Measurements from ENCODE around the gene SOX13. TPM values are rescaled to one million over a fixed set of nuclear protein-coding genes. Genes with fewer than 3 reads are reported as not detected.

SOX13 gene
- total and polyA plus RNA-seq, 2 of the 4 experiments (the other 2 are of a cell fraction) = 0.54 to 3.5 TPM

DNA sequence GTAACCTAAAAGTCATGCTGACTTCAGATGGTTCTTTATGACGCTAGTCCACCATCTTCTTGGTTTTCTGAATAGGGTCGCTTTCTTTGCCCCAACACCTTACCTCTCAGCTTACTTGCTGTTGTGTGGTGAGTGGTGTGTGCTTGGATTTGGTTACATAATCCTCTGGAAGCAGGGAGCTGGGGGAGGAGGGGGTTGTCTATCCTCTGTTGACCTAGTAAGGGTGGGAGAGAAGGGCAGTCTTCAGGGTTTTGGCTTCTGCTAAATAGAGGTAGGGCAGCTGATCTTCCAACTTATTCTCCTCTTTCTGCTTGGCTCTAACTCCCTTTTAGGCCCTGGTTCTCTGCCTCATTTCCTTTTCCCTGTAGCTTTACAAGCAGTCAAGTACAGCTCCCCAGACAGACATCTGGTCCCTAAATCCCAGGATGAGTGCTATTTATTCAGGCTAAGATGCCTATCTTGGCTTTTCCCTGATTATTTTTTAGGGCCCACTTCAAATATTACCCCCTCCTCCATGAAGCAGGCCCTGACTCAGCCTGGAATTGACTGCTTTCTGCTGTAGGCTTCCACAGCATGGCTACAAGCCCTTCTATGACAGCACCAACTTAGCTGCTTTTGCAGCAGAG is 99.6 kb downstream of the SOX13 start:
- POLR2A ChIA-PET (ENCODE audit: unreplicated experiment) = no interaction called here

More for the DNA sequence above, 99.6 kb downstream of the SOX13 start:
- H2AK5ac ChIP-seq (ENCODE audit: low read depth, low read length) = peak overlapping the region; percentile 89
- H3K23ac ChIP-seq (ENCODE audit: low read depth, low read length) = peak overlapping the region; percentile 81; the same call in 1 of the 2 replicates
- H3K18ac ChIP-seq (ENCODE audit: low read depth, low read length) = peak overlapping the region; percentile 79; the same call in 1 of the 2 replicates
- no peak overlapping the region for H3K9ac ChIP-seq (ENCODE audit: low read depth, low read length)
- peak overlapping the region; percentile 88 for H2AK9ac ChIP-seq (replicated peaks; ENCODE audit: low read depth, low read length, poor library complexity)
- H3K4me1 ChIP-seq (ENCODE audit: control insufficient read depth, insufficient read depth, low read length) = peaks cover 4% of the 10 kb centered on the region; the same call in 1 of the 2 replicates
- H3K27me3 ChIP-seq (ENCODE audit: control insufficient read depth, insufficient read depth, low read length) = no peaks in the 10 kb centered on the region
- no peak overlapping the region; the same call in 1 of the 2 replicates for H3K56ac ChIP-seq (ENCODE audit: extremely low read depth, insufficient read depth, low read length)
- CTCF ChIA-PET = interaction anchor here (1.0 to 2.7 kb wide), 4 partner anchors 10 to 191 kb away, joined by 3 to 10 read pairs (median 4); no protein-coding TSS in a partner anchor
- ATAC-seq (ENCODE audit: low read depth) (no peak), DNase-seq (peak; percentile 16)
- peak overlapping the region; percentile 99 for H2BK20ac ChIP-seq (ENCODE audit: low read depth, low read length)
- H3K27ac ChIP-seq (ENCODE audit: insufficient read depth, low read length) = no peak overlapping the region
- H3K4ac ChIP-seq (ENCODE audit: low read depth, low read length) = peak overlapping the region; percentile 96
- H3K9me3 ChIP-seq (ENCODE audit: control insufficient read depth, insufficient read depth, low read length) = no peaks in the 10 kb centered on the region; the same call in 1 of the 2 replicates
- TF ChIP-seq MAZ (IDR thresholded peaks at IDR 0.05; ENCODE audit: borderline replicate concordance, low read depth, low read length) (no peak), BHLHE40 (IDR thresholded peaks at IDR 0.05; ENCODE audit: low read depth, low read length) (no peak), RAD21 (IDR thresholded peaks at IDR 0.05; ENCODE audit: low read length) (no peak), CHD1 (IDR thresholded peaks at IDR 0.05; ENCODE audit: low read depth, low read length) (no peak), RCOR1 (IDR thresholded peaks at IDR 0.05; ENCODE audit: insufficient replicate concordance, low read length) (no peak), RFX5 (IDR thresholded peaks at IDR 0.05; ENCODE audit: low read depth, low read length) (no peak)
- BruUV-seq (replicated peaks) = no TSS peak
- in situ Hi-C loops (cut with MboI; ENCODE audit: low sequenced_read_pairs) (no loop called here), dilution Hi-C loops (cut with HindIII; ENCODE audit: low sequenced_read_pairs, unreplicated experiment) (loop anchor here (25.0 kb wide), 1 partner anchor 215 kb away; no protein-coding TSS in a partner anchor), intact Hi-C loops (cut with micrococcal nuclease) (no loop called here)
- H4K5ac ChIP-seq (ENCODE audit: low read depth, low read length) = peak overlapping the region; percentile 17; the same call in 1 of the 2 replicates
- no CpG with 5 or more reads among the region's 2 CpGs for WGBS, 2 experiments (ENCODE audit: extremely low coverage in 2 of 2, insufficient read length in 1 of 2)
- peak overlapping the region; percentile 77 for H4K91ac ChIP-seq (ENCODE audit: insufficient read depth, low read depth, low read length)
- H3K9me1 ChIP-seq (ENCODE audit: insufficient read depth, low read length) = peaks cover 13% of the 10 kb centered on the region
- peak overlapping the region; percentile 96 for H3K14ac ChIP-seq (replicated peaks; ENCODE audit: low read depth, low read length)
- H4K8ac ChIP-seq (ENCODE audit: low read depth in 2 of 2, low read length in 2 of 2) = peak overlapping the region; percentile 79 to 90
- H3K4me3 ChIP-seq (ENCODE audit: insufficient read depth, low read depth, low read length) = no peak overlapping the region
- H2BK120ac ChIP-seq (ENCODE audit: low read depth, low read length) = peak overlapping the region; percentile 98
- peak overlapping the region; percentile 87 for H2BK5ac ChIP-seq (ENCODE audit: low read depth, low read length, poor library complexity, severe bottlenecking)
- H3K79me1 ChIP-seq (ENCODE audit: low read depth in 1 of 2, low read length in 2 of 2) = 0 out of 4 replicates have a peak, but pooled peaks cover 0 to 3% of the 10 kb centered on the region in 2 experiments
- H3K36me3 ChIP-seq (ENCODE audit: control insufficient read depth, insufficient read depth, low read length) = no peaks in the 10 kb centered on the region
- H2BK15ac ChIP-seq (ENCODE audit: low read depth, low read length) = peak overlapping the region; percentile 83
- H4K20me1 ChIP-seq (ENCODE audit: insufficient read depth, low read length) = no peaks in the 10 kb centered on the region
- no peak overlapping the region for H3K4me2 ChIP-seq (ENCODE audit: low read depth, low read length)
- H2AFZ ChIP-seq (replicated peaks; ENCODE audit: low read length, poor library complexity) = peak overlapping the region; percentile 69
